ENCODE data around the gene WNT2B.

DNA sequence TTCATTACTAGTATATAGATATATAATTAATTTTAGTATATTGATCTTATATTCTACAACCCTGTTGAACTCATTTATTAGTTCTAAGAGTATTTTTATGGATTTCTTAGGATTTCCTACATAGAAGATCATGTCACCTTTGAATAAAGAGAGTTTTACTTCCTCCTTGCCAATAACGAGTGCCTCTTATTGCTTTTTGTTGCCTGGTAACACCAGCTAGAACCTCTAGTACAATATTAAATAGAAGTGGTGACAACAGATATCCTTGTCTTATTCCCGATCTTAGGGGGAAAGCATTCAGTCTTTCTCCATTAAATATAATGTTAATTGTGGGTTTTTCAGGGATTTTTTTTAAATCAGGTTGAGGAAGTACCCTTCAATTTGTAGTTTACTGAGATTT lies 40.8 kb downstream of the WNT2B start:
- TF ChIP-seq POLR2A (IDR thresholded peaks at IDR 0.05; ENCODE audit: low read length) (no peak), GATA1 (IDR thresholded peaks at IDR 0.05; ENCODE audit: low read depth, low read length) (no peak)
